Osteoblast (primary cell): ENCODE results near the gene PPM1L. TPM values are rescaled to one million over a fixed set of nuclear protein-coding genes. Genes with fewer than 3 reads are reported as not detected.

Experiments
- DNase-seq: peaks from one replicate; pipeline ENCODE4 v3.0.0; 2011; ENCODE audit warnings: low spot score, mixed read lengths; ENCODE audit not compliant: insufficient read length; ENCODE audit errors: missing footprints
- H2AFZ ChIP-seq: 2 replicates; pipeline ENCODE4 v1.6.0; 2011; ENCODE audit warnings: mild to moderate bottlenecking, low read length
- H3K27ac ChIP-seq: 2 replicates; pipeline ENCODE4 v1.5.1; 2011; ENCODE audit warnings: mild to moderate bottlenecking, low read depth, low read length, moderate library complexity
- H3K27me3 ChIP-seq: 2 replicates; pipeline ENCODE4 v1.6.0; 2012; ENCODE audit warnings: mild to moderate bottlenecking, control low read depth, inconsistent platforms, low read length, moderate library complexity; ENCODE audit not compliant: insufficient read depth
- H3K36me3 ChIP-seq: 2 replicates; pipeline ENCODE4 v1.5.1; 2011; ENCODE audit warnings: mild to moderate bottlenecking, low read length, control low read depth, moderate library complexity; ENCODE audit not compliant: insufficient read depth
- H3K4me1 ChIP-seq: 2 replicates; pipeline ENCODE4 v1.5.1; 2011; ENCODE audit warnings: mild to moderate bottlenecking, low read length, control low read depth, moderate library complexity; ENCODE audit not compliant: insufficient read depth
- H3K4me2 ChIP-seq: 2 replicates; pipeline ENCODE4 v1.6.0; 2011; ENCODE audit warnings: mild to moderate bottlenecking, low read length; ENCODE audit not compliant: insufficient read depth
- H3K4me3 ChIP-seq: fragments of 200-600 bp; sonication (generic); 3 replicates; pipeline ENCODE4 v1.5.1; 2012; ENCODE audit warnings: mild to moderate bottlenecking, low read length, inconsistent platforms; ENCODE audit not compliant: insufficient read depth
- H3K79me2 ChIP-seq: 2 replicates; pipeline ENCODE4 v1.6.0; 2012; ENCODE audit warnings: mild to moderate bottlenecking, low read length, control low read depth, inconsistent platforms; ENCODE audit not compliant: insufficient read depth
- H3K9me3 ChIP-seq: 2 replicates; pipeline ENCODE4 v1.5.1; 2011; ENCODE audit warnings: low read depth, low read length, control low read depth
- H4K20me1 ChIP-seq: 2 replicates; pipeline ENCODE4 v1.6.0; 2012; ENCODE audit warnings: mild to moderate bottlenecking, low read length, control low read depth; ENCODE audit not compliant: insufficient read depth
- total RNA-seq: library from RNA; depleted of rRNA; stranded (reverse); fragments of >200 nt; gene quantifications from 2 replicates; pipeline ENCODE4 v1.2.3, GENCODE V29; 2012
- TF ChIP-seq, protein P1 (sequence below): IDR thresholded peaks from 2 replicates; pipeline ENCODE4 v1.5.1; 2011; ENCODE audit warnings: mild to moderate bottlenecking, low read depth, low read length, moderate library complexity; ENCODE audit errors: extremely low read depth

PPM1L gene
- total RNA-seq, 1 donor: 4.3 TPM

DNA sequence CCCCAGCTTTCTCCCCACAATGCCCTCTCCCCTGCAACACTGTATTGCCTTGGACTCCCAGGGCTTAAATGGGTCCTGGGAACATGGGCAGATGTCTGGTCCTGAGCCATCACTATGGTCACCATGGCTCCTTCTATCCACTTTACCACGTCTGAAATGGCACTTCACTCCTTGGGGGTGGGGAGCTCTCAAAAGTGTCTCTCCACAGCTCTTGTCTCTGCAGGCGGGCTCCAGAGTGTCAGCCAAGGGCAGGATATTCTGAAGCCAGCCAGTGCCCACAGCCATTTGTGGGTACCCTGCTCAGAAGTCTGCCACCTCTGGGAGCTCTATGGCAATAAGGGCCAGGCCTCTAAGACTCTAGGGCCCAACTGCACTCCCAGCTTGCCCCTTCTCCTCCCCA, 163.9 kb downstream of the PPM1L start:
- Histone ChIP-seq H3K36me3 (no peaks in the 10 kb centered on the region), H2AFZ (no peak overlapping the region), H3K4me3 (no peak overlapping the region), H3K4me1 (no peaks in the 10 kb centered on the region), H4K20me1 (no peaks in the 10 kb centered on the region), H3K79me2 (no peaks in the 10 kb centered on the region), H3K27me3 (peaks cover 4% of the 10 kb centered on the region), H3K9me3 (no peaks in the 10 kb centered on the region), H3K4me2 (no peak overlapping the region), H3K27ac (no peak overlapping the region)
- TF ChIP-seq, protein P1, sequence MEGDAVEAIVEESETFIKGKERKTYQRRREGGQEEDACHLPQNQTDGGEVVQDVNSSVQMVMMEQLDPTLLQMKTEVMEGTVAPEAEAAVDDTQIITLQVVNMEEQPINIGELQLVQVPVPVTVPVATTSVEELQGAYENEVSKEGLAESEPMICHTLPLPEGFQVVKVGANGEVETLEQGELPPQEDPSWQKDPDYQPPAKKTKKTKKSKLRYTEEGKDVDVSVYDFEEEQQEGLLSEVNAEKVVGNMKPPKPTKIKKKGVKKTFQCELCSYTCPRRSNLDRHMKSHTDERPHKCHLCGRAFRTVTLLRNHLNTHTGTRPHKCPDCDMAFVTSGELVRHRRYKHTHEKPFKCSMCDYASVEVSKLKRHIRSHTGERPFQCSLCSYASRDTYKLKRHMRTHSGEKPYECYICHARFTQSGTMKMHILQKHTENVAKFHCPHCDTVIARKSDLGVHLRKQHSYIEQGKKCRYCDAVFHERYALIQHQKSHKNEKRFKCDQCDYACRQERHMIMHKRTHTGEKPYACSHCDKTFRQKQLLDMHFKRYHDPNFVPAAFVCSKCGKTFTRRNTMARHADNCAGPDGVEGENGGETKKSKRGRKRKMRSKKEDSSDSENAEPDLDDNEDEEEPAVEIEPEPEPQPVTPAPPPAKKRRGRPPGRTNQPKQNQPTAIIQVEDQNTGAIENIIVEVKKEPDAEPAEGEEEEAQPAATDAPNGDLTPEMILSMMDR: no peak
- DNase-seq: no peak

DNA sequence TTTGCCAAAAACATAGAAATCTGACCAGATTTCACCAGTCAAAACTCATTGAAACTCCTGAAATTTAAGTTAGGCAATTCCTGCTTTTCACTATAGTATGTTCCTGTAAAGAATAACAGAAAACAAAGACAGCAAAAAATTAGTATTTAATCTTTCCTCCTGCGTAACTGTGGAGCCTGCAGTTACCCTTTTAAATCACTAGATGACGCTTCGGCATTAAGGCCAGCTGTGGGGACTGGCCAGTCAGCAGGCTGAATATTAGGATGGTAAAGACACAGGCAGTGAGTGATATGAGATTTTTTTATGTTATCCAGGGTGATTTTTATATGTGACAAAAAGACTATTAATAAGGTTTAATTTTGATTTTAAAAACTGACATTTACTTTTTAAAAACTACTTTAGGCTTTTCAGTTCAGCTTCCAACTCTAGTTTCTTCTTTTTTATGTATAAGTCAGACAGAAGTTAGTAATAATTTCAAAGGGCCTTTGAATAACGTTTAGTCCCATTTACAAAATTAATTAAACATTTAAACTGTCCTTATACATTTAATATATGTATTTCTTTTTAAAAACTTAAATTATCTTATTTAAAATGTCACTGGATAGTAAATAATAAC, 165.1 kb downstream of the PPM1L start:
- H3K4me2 ChIP-seq: no peak overlapping the region
- TF ChIP-seq, protein P1: peak; percentile 94
- no peaks in the 10 kb centered on the region for H3K9me3 ChIP-seq
- no peak overlapping the region for H2AFZ ChIP-seq
- no peak for DNase-seq
- H3K27me3 ChIP-seq: peaks cover 4% of the 10 kb centered on the region
- no peak overlapping the region for H3K27ac ChIP-seq
- no peaks in the 10 kb centered on the region for H3K79me2 ChIP-seq
- no peaks in the 10 kb centered on the region for H3K4me1 ChIP-seq
- H4K20me1 ChIP-seq: no peaks in the 10 kb centered on the region
- H3K4me3 ChIP-seq: no peak overlapping the region
- no peaks in the 10 kb centered on the region for H3K36me3 ChIP-seq

DNA sequence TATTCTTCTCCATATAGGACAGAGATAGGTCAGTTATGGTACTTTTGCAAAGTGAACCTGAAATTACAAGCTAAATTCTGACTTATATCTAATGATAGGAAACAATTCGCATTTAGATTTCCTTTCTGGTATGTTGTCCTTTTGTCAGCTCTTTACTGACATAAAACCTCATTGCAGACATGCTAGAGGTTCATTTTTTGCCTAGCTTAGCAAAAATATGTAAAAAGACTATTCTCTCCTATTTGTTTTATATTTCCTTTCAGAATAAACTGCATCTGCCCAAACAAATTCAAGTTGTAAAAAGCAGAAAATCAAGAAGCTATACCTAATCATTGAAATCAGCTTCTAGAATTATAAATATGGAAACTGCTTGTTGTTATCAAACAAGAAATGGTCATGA, 168.7 kb downstream of the PPM1L start:
- Histone ChIP-seq H3K4me2 (no peak overlapping the region), H4K20me1 (no peaks in the 10 kb centered on the region), H3K27me3 (peaks cover 4% of the 10 kb centered on the region), H3K4me1 (no peaks in the 10 kb centered on the region), H3K36me3 (no peaks in the 10 kb centered on the region), H3K9me3 (no peaks in the 10 kb centered on the region), H3K79me2 (no peaks in the 10 kb centered on the region), H2AFZ (no peak overlapping the region), H3K27ac (no peak overlapping the region), H3K4me3 (no peak overlapping the region)
- no peak for DNase-seq
- TF ChIP-seq, protein P1: no peak

DNA sequence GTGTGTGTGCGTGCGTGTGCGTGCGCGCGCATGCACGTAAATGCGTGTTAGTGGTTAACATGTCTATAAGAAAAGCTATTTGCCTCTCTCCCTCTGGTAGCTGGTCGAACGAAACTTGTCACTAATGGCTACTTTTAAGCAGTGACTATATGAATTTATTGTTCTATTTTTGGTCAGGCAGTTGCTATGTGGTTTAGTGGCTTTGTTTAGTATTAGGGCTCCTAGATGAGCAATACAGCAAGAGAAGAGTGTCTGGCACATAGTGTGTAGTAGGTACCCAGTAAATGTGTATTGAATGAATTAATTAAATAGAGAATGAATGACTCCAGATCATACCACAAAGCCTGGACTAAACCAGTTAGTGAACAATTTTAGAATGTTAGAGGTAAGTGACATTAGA, 171.6 kb downstream of the PPM1L start:
- Histone ChIP-seq H3K4me3 (no peak overlapping the region), H3K4me2 (no peak overlapping the region), H3K27ac (no peak overlapping the region), H3K36me3 (no peaks in the 10 kb centered on the region), H3K27me3 (peaks cover 4% of the 10 kb centered on the region), H3K9me3 (no peaks in the 10 kb centered on the region), H3K4me1 (no peaks in the 10 kb centered on the region), H3K79me2 (no peaks in the 10 kb centered on the region), H2AFZ (no peak overlapping the region), H4K20me1 (no peaks in the 10 kb centered on the region)
- TF ChIP-seq, protein P1: no peak
- DNase-seq: no peak
